Measurements from ENCODE around the gene DNAJB13. TPM values are rescaled to one million over a fixed set of nuclear protein-coding genes. Genes with fewer than 3 reads are reported as not detected.

The DNAJB13 gene
- total and polyA plus RNA-seq, 2 of the 4 experiments (the other 2 are of a cell fraction), result 0.18 to 0.48 TPM

GRCh38 chr11:73944901-73945300 is 5.9 kb upstream of the DNAJB13 start:
- in situ Hi-C loops (cut with MboI; ENCODE audit: low sequenced_read_pairs), result no loop called here

More at GRCh38 chr11:73944901-73945300, 5.9 kb upstream of the DNAJB13 start:
- H3K4me2 ChIP-seq (ENCODE audit: low read depth, low read length), result no peak overlapping the region
- H3K4ac ChIP-seq (ENCODE audit: low read depth, low read length), result no peak overlapping the region
- no peak overlapping the region for H2BK120ac ChIP-seq (ENCODE audit: low read depth, low read length)
- ChIA-PET CTCF (no interaction called here), POLR2A (ENCODE audit: unreplicated experiment) (no interaction called here)
- no peak overlapping the region for H4K5ac ChIP-seq (ENCODE audit: low read depth, low read length)
- no peak overlapping the region for H2AK5ac ChIP-seq (ENCODE audit: low read depth, low read length)
- intact Hi-C loops (cut with micrococcal nuclease) (no loop called here), dilution Hi-C loops (cut with HindIII; ENCODE audit: low sequenced_read_pairs, unreplicated experiment) (no loop called here)
- H3K18ac ChIP-seq (ENCODE audit: low read depth, low read length), result no peak overlapping the region
- H3K27me3 ChIP-seq (ENCODE audit: control insufficient read depth, insufficient read depth, low read length), result no peaks in the 10 kb centered on the region; the same call in none of the 2 replicates
- no peak overlapping the region for H2BK20ac ChIP-seq (ENCODE audit: low read depth, low read length)
- no peak overlapping the region for H2BK5ac ChIP-seq (ENCODE audit: low read depth, low read length, poor library complexity, severe bottlenecking)
- no peak overlapping the region for H3K9ac ChIP-seq (ENCODE audit: low read depth, low read length)
- no peaks in the 10 kb centered on the region for H3K4me1 ChIP-seq (ENCODE audit: control insufficient read depth, insufficient read depth, low read length)
- TF ChIP-seq POLR2A (IDR thresholded peaks at IDR 0.05; ENCODE audit: low read depth, low read length) (no peak), MAZ (IDR thresholded peaks at IDR 0.05; ENCODE audit: borderline replicate concordance, low read depth, low read length) (no peak), CEBPB (IDR thresholded peaks at IDR 0.05; ENCODE audit: low read depth, low read length) (no peak), USF2 (IDR thresholded peaks at IDR 0.05; ENCODE audit: low read depth, low read length) (no peak), MXI1 (IDR thresholded peaks at IDR 0.05; ENCODE audit: borderline replicate concordance, low read depth, low read length) (no peak), RAD21 (IDR thresholded peaks at IDR 0.05; ENCODE audit: low read length) (no peak)
- BruUV-seq (replicated peaks), result no TSS peak
- no peak overlapping the region for H3K56ac ChIP-seq (ENCODE audit: extremely low read depth, insufficient read depth, low read length)
- no peak overlapping the region for H3K23ac ChIP-seq (ENCODE audit: low read depth, low read length)
- H3K9me1 ChIP-seq (ENCODE audit: insufficient read depth, low read length), result 0 out of 2 replicates have a peak, but pooled peaks cover 4% of the 10 kb centered on the region
- no peak overlapping the region for H2AFZ ChIP-seq (replicated peaks; ENCODE audit: low read length, poor library complexity)
- H3K79me1 ChIP-seq (ENCODE audit: low read depth in 1 of 2, low read length in 2 of 2), result no peaks in the 10 kb centered on the region
- H3K27ac ChIP-seq (ENCODE audit: insufficient read depth, low read length), result no peak overlapping the region
- no peak for DNase-seq
- H3K9me3 ChIP-seq (ENCODE audit: control insufficient read depth, insufficient read depth, low read length), result peaks cover 9% of the 10 kb centered on the region
- no peak overlapping the region for H2AK9ac ChIP-seq (replicated peaks; ENCODE audit: low read depth, low read length, poor library complexity)
- no peaks in the 10 kb centered on the region for H4K20me1 ChIP-seq (ENCODE audit: insufficient read depth, low read length)
- 90% methylated on average over 6 of the region's 10 CpGs; no CpG with 5 or more reads in 1 of the 2 experiments for WGBS, 2 experiments (ENCODE audit: extremely low coverage in 2 of 2, insufficient read length in 1 of 2)
- ATAC-seq (ENCODE audit: low read depth), result no peak
- H3K36me3 ChIP-seq (ENCODE audit: control insufficient read depth, insufficient read depth, low read length), result no peaks in the 10 kb centered on the region
- no peak overlapping the region for H3K14ac ChIP-seq (replicated peaks; ENCODE audit: low read depth, low read length)
- H2BK15ac ChIP-seq (ENCODE audit: low read depth, low read length), result no peak overlapping the region
- no peak overlapping the region for H3K4me3 ChIP-seq (ENCODE audit: insufficient read depth, low read depth, low read length)
- H4K91ac ChIP-seq (ENCODE audit: insufficient read depth, low read depth, low read length), result no peak overlapping the region
- no peak overlapping the region for H4K8ac ChIP-seq (ENCODE audit: low read depth in 2 of 2, low read length in 2 of 2)

All from IMR-90 (cell line).